GM23338 (cell line): Measurements from ENCODE around the gene CHD8. TPM values are rescaled to one million over a fixed set of nuclear protein-coding genes. Genes with fewer than 3 reads are reported as not detected.

Source experiments
- ATAC-seq: fragments of 200-7000 bp; cut with Tn5 transposase; 3 replicates; pipeline ENCODE4 v1.9.1; 2020
- DNase-seq: peaks from one replicate; pipeline ENCODE4 v3.0.0-alpha.2; 2015; ENCODE audit warnings: low spot score
- H2AFZ ChIP-seq: fragments of 200-600 bp; sonication (generic); 2 replicates; pipeline ENCODE4 v1.8.0; 2016; ENCODE audit warnings: antibody characterized with exemption, mild to moderate bottlenecking, moderate library complexity
- H3F3A ChIP-seq: fragments of 200-600 bp; sonication (generic); replicated peaks from 2 replicates; pipeline ENCODE4 v1.8.0; 2017; ENCODE audit warnings: antibody characterized with exemption, mixed run types, low read depth
- H3K27ac ChIP-seq: fragments of 200-600 bp; sonication (generic); 2 replicates; pipeline ENCODE4 v1.6.1; 2016; ENCODE audit warnings: low read depth
- H3K27me3 ChIP-seq: fragments of 200-600 bp; sonication (generic); 2 replicates; pipeline ENCODE4 v1.8.0; 2016; ENCODE audit warnings: mild to moderate bottlenecking, mixed run types, moderate library complexity; ENCODE audit not compliant: insufficient read depth
- H3K36me3 ChIP-seq: fragments of 200-600 bp; sonication (generic); 2 replicates; pipeline ENCODE4 v1.8.0; 2016; ENCODE audit warnings: mild to moderate bottlenecking; ENCODE audit not compliant: insufficient read depth
- H3K4me1 ChIP-seq: fragments of 200-600 bp; sonication (generic); 2 replicates; pipeline ENCODE4 v1.8.0; 2016; ENCODE audit warnings: mild to moderate bottlenecking, moderate library complexity; ENCODE audit not compliant: insufficient read depth
- H3K4me2 ChIP-seq: fragments of 200-600 bp; sonication (generic); 2 replicates; pipeline ENCODE4 v1.7.1; 2017; ENCODE audit warnings: mixed run types
- H3K4me3 ChIP-seq: fragments of 200-600 bp; sonication (generic); 2 replicates; pipeline ENCODE4 v1.6.1; 2016; ENCODE audit warnings: mixed run types
- H3K79me2 ChIP-seq: fragments of 200-600 bp; sonication (generic); replicated peaks from 2 replicates; pipeline ENCODE4 v1.8.0; 2017; ENCODE audit warnings: mild to moderate bottlenecking; ENCODE audit not compliant: insufficient read depth
- H3K9me2 ChIP-seq: fragments of 200-600 bp; sonication (generic); 2 replicates; pipeline ENCODE4 v1.8.0; 2017; ENCODE audit not compliant: insufficient read depth
- H4K20me1 ChIP-seq: fragments of 200-600 bp; sonication (generic); replicated peaks from 2 replicates; pipeline ENCODE4 v1.8.0; 2017; ENCODE audit warnings: mild to moderate bottlenecking; ENCODE audit not compliant: insufficient read depth
- H3K27ac Mint-ChIP-seq: 2 replicates; pipeline ENCODE4 v1.8.0; 2020; ENCODE audit warnings: inconsistent platforms, mild to moderate bottlenecking, moderate library complexity, mixed read lengths
- H3K27me3 Mint-ChIP-seq: 3 replicates; pipeline ENCODE4 v1.8.0; 2022; ENCODE audit warnings: low read depth, mild to moderate bottlenecking, moderate library complexity, mixed read lengths, inconsistent platforms; ENCODE audit not compliant: insufficient read depth, poor library complexity
- H3K36me3 Mint-ChIP-seq: 3 replicates; pipeline ENCODE4 v1.8.0; 2021; ENCODE audit warnings: low read depth, mild to moderate bottlenecking, inconsistent platforms, moderate library complexity, mixed read lengths
- H3K4me1 Mint-ChIP-seq: 3 replicates; pipeline ENCODE4 v1.8.0; 2020; ENCODE audit warnings: mild to moderate bottlenecking, inconsistent platforms, mixed read lengths
- H3K4me3 Mint-ChIP-seq: 3 replicates; pipeline ENCODE4 v1.8.0; 2021; ENCODE audit warnings: moderate library complexity, mild to moderate bottlenecking, inconsistent platforms, mixed read lengths
- H3K9me3 Mint-ChIP-seq: 3 replicates; pipeline ENCODE4 v1.8.0; 2020; ENCODE audit warnings: moderate library complexity, mild to moderate bottlenecking, inconsistent platforms, mixed read lengths
- CREB1 ChIP-seq: fragments of 250-450 bp; sonication (Bioruptor Pico); IDR thresholded peaks from 2 replicates; pipeline ENCODE4 v1.5.0; 2020; ENCODE audit warnings: low read depth, mild to moderate bottlenecking, moderate library complexity
- EZH2 ChIP-seq: fragments of 200-600 bp; sonication (generic); IDR thresholded peaks from one replicate; pipeline ENCODE4 v1.8.0; 2017; ENCODE audit warnings: antibody characterized with exemption, mild to moderate bottlenecking, low read depth; ENCODE audit not compliant: unreplicated experiment
- POLR2AphosphoS5 ChIP-seq: IDR thresholded peaks from 2 replicates; pipeline ENCODE4 v1.6.1; 2016; ENCODE audit warnings: antibody characterized with exemption, low read depth
- long read RNA-seq: library from polyadenylated mRNA; unstranded; transcript quantifications from one replicate; pipeline ENCODE4 v2.0.0, GENCODE V29; 2020; ENCODE audit not compliant: unreplicated experiment
- polyA plus RNA-seq: library from polyadenylated mRNA; unstranded; fragments of >200 nt; fragmentation: Nextera tagmentation; extraction: Ambion mirVana; gene quantifications from 2 replicates; pipeline ENCODE4 v1.2.1, GENCODE V29; 2016
- total RNA-seq: library from RNA; depleted of rRNA; stranded (reverse); fragments of >200 nt; shearing (Covaris generic); gene quantifications from 2 replicates; pipeline ENCODE4 v1.2.3, GENCODE V29; 2014; rRNA removed
- TF ChIP-seq, protein P1 (sequence below), 2 experiments: fragments of 200-600 bp in 1 of 2; sonication (generic) in 1 of 2; conservative IDR thresholded peaks; 2 replicates each; pipeline versions ENCODE4 v1.5.1 to v1.6.1; 2016 to 2017; ENCODE audit warnings: antibody characterized with exemption in 2 of 2, low read depth in 2 of 2, mild to moderate bottlenecking in 2 of 2, moderate library complexity in 1 of 2
- TF ChIP-seq, protein P2 (sequence below): IDR thresholded peaks from one replicate; pipeline ENCODE4 v1.6.1; 2018; ENCODE audit warnings: antibody characterized with exemption; ENCODE audit not compliant: unreplicated experiment
- TF ChIP-seq, protein P3 (sequence below): fragments of 250-450 bp; sonication (Bioruptor Pico); IDR thresholded peaks from 2 replicates; pipeline ENCODE4 v1.5.0; 2020; ENCODE audit warnings: mild to moderate bottlenecking, moderate library complexity
- TF ChIP-seq, protein P4 (sequence below): IDR thresholded peaks from 2 replicates; pipeline ENCODE4 v1.6.1; 2016; ENCODE audit warnings: antibody characterized with exemption

The CHD8 gene, protein sequence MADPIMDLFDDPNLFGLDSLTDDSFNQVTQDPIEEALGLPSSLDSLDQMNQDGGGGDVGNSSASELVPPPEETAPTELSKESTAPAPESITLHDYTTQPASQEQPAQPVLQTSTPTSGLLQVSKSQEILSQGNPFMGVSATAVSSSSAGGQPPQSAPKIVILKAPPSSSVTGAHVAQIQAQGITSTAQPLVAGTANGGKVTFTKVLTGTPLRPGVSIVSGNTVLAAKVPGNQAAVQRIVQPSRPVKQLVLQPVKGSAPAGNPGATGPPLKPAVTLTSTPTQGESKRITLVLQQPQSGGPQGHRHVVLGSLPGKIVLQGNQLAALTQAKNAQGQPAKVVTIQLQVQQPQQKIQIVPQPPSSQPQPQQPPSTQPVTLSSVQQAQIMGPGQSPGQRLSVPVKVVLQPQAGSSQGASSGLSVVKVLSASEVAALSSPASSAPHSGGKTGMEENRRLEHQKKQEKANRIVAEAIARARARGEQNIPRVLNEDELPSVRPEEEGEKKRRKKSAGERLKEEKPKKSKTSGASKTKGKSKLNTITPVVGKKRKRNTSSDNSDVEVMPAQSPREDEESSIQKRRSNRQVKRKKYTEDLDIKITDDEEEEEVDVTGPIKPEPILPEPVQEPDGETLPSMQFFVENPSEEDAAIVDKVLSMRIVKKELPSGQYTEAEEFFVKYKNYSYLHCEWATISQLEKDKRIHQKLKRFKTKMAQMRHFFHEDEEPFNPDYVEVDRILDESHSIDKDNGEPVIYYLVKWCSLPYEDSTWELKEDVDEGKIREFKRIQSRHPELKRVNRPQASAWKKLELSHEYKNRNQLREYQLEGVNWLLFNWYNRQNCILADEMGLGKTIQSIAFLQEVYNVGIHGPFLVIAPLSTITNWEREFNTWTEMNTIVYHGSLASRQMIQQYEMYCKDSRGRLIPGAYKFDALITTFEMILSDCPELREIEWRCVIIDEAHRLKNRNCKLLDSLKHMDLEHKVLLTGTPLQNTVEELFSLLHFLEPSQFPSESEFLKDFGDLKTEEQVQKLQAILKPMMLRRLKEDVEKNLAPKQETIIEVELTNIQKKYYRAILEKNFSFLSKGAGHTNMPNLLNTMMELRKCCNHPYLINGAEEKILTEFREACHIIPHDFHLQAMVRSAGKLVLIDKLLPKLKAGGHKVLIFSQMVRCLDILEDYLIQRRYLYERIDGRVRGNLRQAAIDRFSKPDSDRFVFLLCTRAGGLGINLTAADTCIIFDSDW (N-terminal part only)
- total RNA-seq (97.2 and 129 TPM in 2 replicates), polyA plus RNA-seq (95.5 and 96.2 TPM in 2 replicates)
- long read RNA-seq, partial matches to known transcripts = 6 of 8 reads
- long read RNA-seq, other reads (novel, unspliced or antisense) = 2 of 8 reads

DNA sequence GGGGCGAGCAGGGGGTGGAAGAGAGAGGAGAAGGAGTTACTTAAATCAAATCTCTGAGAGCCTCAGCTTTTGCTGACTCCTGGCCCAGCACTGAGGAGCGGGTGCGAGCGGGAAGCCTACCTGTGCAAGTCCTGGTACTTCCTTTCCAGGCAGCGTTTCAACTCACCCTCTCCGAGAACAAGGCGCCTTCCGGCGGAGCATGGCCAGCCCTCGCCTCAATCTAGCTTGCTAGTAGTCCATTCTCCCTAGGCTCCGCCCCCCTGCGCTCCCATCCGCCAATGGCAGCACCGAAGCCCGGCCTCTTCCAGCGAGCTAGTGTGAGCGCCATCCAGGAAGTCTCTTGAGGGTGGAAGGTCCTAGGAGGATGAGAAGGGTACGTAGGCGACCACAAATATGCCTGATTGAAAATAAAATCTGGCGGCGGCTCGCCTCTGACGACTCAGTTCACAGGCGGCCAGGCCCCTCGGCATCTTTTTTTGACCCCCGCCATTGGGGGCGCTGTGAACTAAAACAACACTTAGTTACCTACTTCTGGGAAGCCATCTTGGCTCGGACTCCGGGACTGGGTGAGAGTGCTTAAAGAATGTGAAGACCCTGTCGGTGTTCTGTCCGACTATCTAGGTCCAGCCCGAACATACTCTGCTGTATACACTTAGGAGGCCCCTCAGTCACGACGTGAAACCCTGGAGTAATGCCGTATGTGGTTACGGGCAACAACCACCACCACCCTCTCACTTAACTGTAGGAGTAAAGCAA is at the start of gene CHD8:
Gene CHD8, minus strand, starts transcription at position 212 of the 756 bp plus-strand sequence. CDS start 24,480 bp downstream, outside the sequence.
- Histone ChIP-seq H3K4me2 (peak within 1 kb of the TSS; percentile 86), H3K36me3 (no peaks in the 10 kb centered on the region), H3K27me3 (no peaks in the 10 kb centered on the region), H3K27ac (peak within 1 kb of the TSS; percentile 92), H2AFZ (peak within 1 kb of the TSS; percentile 49; the same call in 1 of the 2 replicates), H3K9me2 (no peaks in the 10 kb centered on the region), H3K4me3 (peak within 1 kb of the TSS; percentile 76), H4K20me1 (peaks cover 16% of the 10 kb centered on the region), H3K79me2 (peaks cover 47% of the 10 kb centered on the region), H3K4me1 (peaks cover 6% of the 10 kb centered on the region; the same call in 1 of the 2 replicates), H3F3A (peaks cover 9% of the 10 kb centered on the region)
- no peaks in the 10 kb centered on the region for H3K9me3 Mint-ChIP-seq
- DNase-seq (peak; percentile 100), ATAC-seq (peak; percentile 98)
- peaks cover 8% of the 10 kb centered on the region for H3K27me3 Mint-ChIP-seq
- TF ChIP-seq, protein P1, sequence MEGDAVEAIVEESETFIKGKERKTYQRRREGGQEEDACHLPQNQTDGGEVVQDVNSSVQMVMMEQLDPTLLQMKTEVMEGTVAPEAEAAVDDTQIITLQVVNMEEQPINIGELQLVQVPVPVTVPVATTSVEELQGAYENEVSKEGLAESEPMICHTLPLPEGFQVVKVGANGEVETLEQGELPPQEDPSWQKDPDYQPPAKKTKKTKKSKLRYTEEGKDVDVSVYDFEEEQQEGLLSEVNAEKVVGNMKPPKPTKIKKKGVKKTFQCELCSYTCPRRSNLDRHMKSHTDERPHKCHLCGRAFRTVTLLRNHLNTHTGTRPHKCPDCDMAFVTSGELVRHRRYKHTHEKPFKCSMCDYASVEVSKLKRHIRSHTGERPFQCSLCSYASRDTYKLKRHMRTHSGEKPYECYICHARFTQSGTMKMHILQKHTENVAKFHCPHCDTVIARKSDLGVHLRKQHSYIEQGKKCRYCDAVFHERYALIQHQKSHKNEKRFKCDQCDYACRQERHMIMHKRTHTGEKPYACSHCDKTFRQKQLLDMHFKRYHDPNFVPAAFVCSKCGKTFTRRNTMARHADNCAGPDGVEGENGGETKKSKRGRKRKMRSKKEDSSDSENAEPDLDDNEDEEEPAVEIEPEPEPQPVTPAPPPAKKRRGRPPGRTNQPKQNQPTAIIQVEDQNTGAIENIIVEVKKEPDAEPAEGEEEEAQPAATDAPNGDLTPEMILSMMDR (conservative IDR thresholded peaks at IDR 0.05; ENCODE audit: low read depth in 2 of 2) = peak; percentile 69 to 76
- TF ChIP-seq, protein P2, sequence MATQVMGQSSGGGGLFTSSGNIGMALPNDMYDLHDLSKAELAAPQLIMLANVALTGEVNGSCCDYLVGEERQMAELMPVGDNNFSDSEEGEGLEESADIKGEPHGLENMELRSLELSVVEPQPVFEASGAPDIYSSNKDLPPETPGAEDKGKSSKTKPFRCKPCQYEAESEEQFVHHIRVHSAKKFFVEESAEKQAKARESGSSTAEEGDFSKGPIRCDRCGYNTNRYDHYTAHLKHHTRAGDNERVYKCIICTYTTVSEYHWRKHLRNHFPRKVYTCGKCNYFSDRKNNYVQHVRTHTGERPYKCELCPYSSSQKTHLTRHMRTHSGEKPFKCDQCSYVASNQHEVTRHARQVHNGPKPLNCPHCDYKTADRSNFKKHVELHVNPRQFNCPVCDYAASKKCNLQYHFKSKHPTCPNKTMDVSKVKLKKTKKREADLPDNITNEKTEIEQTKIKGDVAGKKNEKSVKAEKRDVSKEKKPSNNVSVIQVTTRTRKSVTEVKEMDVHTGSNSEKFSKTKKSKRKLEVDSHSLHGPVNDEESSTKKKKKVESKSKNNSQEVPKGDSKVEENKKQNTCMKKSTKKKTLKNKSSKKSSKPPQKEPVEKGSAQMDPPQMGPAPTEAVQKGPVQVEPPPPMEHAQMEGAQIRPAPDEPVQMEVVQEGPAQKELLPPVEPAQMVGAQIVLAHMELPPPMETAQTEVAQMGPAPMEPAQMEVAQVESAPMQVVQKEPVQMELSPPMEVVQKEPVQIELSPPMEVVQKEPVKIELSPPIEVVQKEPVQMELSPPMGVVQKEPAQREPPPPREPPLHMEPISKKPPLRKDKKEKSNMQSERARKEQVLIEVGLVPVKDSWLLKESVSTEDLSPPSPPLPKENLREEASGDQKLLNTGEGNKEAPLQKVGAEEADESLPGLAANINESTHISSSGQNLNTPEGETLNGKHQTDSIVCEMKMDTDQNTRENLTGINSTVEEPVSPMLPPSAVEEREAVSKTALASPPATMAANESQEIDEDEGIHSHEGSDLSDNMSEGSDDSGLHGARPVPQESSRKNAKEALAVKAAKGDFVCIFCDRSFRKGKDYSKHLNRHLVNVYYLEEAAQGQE = peak; percentile 17
- TF ChIP-seq EZH2 (no peak), CREB1 (CRISPR knock-in tag) (peak; percentile 74), POLR2AphosphoS5 (peak; percentile 81)
- TF ChIP-seq, protein P3, sequence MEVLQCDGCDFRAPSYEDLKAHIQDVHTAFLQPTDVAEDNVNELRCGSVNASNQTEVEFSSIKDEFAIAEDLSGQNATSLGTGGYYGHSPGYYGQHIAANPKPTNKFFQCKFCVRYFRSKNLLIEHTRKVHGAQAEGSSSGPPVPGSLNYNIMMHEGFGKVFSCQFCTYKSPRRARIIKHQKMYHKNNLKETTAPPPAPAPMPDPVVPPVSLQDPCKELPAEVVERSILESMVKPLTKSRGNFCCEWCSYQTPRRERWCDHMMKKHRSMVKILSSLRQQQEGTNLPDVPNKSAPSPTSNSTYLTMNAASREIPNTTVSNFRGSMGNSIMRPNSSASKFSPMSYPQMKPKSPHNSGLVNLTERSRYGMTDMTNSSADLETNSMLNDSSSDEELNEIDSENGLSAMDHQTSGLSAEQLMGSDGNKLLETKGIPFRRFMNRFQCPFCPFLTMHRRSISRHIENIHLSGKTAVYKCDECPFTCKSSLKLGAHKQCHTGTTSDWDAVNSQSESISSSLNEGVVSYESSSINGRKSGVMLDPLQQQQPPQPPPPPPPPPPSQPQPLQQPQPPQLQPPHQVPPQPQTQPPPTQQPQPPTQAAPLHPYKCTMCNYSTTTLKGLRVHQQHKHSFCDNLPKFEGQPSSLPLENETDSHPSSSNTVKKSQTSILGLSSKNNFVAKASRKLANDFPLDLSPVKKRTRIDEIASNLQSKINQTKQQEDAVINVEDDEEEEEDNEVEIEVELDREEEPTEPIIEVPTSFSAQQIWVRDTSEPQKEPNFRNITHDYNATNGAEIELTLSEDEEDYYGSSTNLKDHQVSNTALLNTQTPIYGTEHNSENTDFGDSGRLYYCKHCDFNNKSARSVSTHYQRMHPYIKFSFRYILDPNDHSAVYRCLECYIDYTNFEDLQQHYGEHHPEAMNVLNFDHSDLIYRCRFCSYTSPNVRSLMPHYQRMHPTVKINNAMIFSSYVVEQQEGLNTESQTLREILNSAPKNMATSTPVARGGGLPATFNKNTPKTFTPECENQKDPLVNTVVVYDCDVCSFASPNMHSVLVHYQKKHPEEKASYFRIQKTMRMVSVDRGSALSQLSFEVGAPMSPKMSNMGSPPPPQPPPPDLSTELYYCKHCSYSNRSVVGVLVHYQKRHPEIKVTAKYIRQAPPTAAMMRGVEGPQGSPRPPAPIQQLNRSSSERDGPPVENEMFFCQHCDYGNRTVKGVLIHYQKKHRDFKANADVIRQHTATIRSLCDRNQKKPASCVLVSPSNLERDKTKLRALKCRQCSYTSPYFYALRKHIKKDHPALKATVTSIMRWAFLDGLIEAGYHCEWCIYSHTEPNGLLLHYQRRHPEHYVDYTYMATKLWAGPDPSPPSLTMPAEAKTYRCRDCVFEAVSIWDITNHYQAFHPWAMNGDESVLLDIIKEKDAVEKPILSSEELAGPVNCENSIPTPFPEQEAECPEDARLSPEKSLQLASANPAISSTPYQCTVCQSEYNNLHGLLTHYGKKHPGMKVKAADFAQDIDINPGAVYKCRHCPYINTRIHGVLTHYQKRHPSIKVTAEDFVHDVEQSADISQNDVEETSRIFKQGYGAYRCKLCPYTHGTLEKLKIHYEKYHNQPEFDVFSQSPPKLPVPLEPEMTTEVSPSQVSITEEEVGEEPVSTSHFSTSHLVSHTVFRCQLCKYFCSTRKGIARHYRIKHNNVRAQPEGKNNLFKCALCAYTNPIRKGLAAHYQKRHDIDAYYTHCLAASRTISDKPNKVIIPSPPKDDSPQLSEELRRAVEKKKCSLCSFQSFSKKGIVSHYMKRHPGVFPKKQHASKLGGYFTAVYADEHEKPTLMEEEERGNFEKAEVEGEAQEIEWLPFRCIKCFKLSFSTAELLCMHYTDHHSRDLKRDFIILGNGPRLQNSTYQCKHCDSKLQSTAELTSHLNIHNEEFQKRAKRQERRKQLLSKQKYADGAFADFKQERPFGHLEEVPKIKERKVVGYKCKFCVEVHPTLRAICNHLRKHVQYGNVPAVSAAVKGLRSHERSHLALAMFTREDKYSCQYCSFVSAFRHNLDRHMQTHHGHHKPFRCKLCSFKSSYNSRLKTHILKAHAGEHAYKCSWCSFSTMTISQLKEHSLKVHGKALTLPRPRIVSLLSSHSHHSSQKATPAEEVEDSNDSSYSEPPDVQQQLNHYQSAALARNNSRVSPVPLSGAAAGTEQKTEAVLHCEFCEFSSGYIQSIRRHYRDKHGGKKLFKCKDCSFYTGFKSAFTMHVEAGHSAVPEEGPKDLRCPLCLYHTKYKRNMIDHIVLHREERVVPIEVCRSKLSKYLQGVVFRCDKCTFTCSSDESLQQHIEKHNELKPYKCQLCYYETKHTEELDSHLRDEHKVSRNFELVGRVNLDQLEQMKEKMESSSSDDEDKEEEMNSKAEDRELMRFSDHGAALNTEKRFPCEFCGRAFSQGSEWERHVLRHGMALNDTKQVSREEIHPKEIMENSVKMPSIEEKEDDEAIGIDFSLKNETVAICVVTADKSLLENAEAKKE (CRISPR knock-in tag) = no peak
- TF ChIP-seq, protein P4, sequence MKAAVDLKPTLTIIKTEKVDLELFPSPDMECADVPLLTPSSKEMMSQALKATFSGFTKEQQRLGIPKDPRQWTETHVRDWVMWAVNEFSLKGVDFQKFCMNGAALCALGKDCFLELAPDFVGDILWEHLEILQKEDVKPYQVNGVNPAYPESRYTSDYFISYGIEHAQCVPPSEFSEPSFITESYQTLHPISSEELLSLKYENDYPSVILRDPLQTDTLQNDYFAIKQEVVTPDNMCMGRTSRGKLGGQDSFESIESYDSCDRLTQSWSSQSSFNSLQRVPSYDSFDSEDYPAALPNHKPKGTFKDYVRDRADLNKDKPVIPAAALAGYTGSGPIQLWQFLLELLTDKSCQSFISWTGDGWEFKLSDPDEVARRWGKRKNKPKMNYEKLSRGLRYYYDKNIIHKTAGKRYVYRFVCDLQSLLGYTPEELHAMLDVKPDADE = peak; percentile 82
- peak within 1 kb of the TSS; percentile 96 for H3K4me3 Mint-ChIP-seq
- peak within 1 kb of the TSS; percentile 99 for H3K27ac Mint-ChIP-seq
- peaks cover 24% of the 10 kb centered on the region for H3K36me3 Mint-ChIP-seq
- H3K4me1 Mint-ChIP-seq = peaks cover 14% of the 10 kb centered on the region
